Measurements from ENCODE around the gene SSX2IP.

GRCh38 chr1:84682047-84682446 is 8.2 kb downstream of the SSX2IP start:
- TF ChIP-seq POLR2A (IDR thresholded peaks at IDR 0.05) = no peak
- TF ChIP-seq CTCF (IDR thresholded peaks at IDR 0.05) = no peak

Measured in right lobe of liver (tissue), 4 donors.